CD4-positive, alpha-beta T cell treated with Interleukin-2 at 100 ng/mL for 4 hours (primary cell): Measurements from ENCODE around the gene LILRB3.
"Not testable (repeated sequence)": the region's sequence is repeated elsewhere in the genome, so short reads cannot be mapped to it uniquely, and the experiment has no call there.

Source experiments
- DNase-seq: peaks from one replicate; pipeline ENCODE4 v3.0.0-alpha.2; 2020; ENCODE audit warnings: low spot score

Gene LILRB3

GRCh38 chr19:54209811-54210494 is 12.9 kb downstream of the LILRB3 start:
- no peak for DNase-seq

GRCh38 chr19:54209058-54209810 is 13.6 kb downstream of the LILRB3 start:
- no peak for DNase-seq

GRCh38 chr19:54208784-54209057 is 14.1 kb downstream of the LILRB3 start:
- no peak for DNase-seq

- DNase-seq: peak; percentile 38
These were observed 14.6 kb downstream of the LILRB3 start for GRCh38 chr19:54207983-54208783.

GRCh38 chr19:54207676-54207982 is 15.2 kb downstream of the LILRB3 start:
- no peak for DNase-seq

GRCh38 chr19:54207193-54207592 is 15.6 kb downstream of the LILRB3 start:
- DNase-seq: not testable (repeated sequence)

- no peak for DNase-seq
These were observed 16.0 kb downstream of the LILRB3 start for GRCh38 chr19:54206831-54207177.

- DNase-seq: no peak
These were observed 16.6 kb downstream of the LILRB3 start for GRCh38 chr19:54206030-54206830.

GRCh38 chr19:54204767-54205468 is 17.9 kb downstream of the LILRB3 start:
- DNase-seq: no peak

GRCh38 chr19:54203151-54203611 is 19.6 kb downstream of the LILRB3 start:
- no peak for DNase-seq

- no peak for DNase-seq
These were observed 20.8 kb downstream of the LILRB3 start for GRCh38 chr19:54201980-54202379.

- no peak for DNase-seq
These were observed 21.6 kb downstream of the LILRB3 start for GRCh38 chr19:54201172-54201701.

GRCh38 chr19:54199401-54199800 is 23.4 kb downstream of the LILRB3 start:
- no peak for DNase-seq

GRCh38 chr19:54197121-54197520 is 25.7 kb downstream of the LILRB3 start:
- no peak for DNase-seq

GRCh38 chr19:54196536-54196935 is 26.3 kb downstream of the LILRB3 start:
- DNase-seq: no peak

- not testable (repeated sequence) for DNase-seq
These were observed 28.3 kb downstream of the LILRB3 start for GRCh38 chr19:54194463-54194862.

GRCh38 chr19:54193011-54193410 is 29.8 kb downstream of the LILRB3 start:
- DNase-seq: no peak

- no peak for DNase-seq
These were observed 30.9 kb downstream of the LILRB3 start for GRCh38 chr19:54191811-54192453.

- peak; percentile 86 for DNase-seq
These were observed 31.6 kb downstream of the LILRB3 start, which contains the start of gene TSEN34 for GRCh38 chr19:54191011-54191810. TSEN34 (plus strand) TSS chr19:54191308; CDS start chr19:54191365, 57 bp downstream.

- peak; percentile 99 for DNase-seq
These were observed 32.2 kb downstream of the LILRB3 start for GRCh38 chr19:54190503-54191010.
